ENCODE measurements around the gene KCNH3. TPM values are rescaled to one million over a fixed set of nuclear protein-coding genes. Genes with fewer than 3 reads are reported as not detected.

Gene KCNH3
- total and polyA plus RNA-seq, 2 donors (not counting 3 experiments of a cell fraction or from before 2014, with no cell fraction given), result 0.13 to 0.14 TPM

- no peak overlapping the region for H2AFZ ChIP-seq (ENCODE audit: low read depth, low read length)
- H3K27me3 ChIP-seq (ENCODE audit: control insufficient read depth in 2 of 2, insufficient read depth in 2 of 2, low read length in 2 of 2), result no peaks in the 10 kb centered on the region
- H3K27ac ChIP-seq (ENCODE audit: insufficient read depth, low read depth, low read length), result no peak overlapping the region
- intact Hi-C loops (cut with micrococcal nuclease), result no loop called here
- H3K4me1 ChIP-seq (ENCODE audit: control insufficient read depth, extremely low read depth, insufficient read depth, low read length), result no peaks in the 10 kb centered on the region
- H3K9ac ChIP-seq (replicated peaks; ENCODE audit: extremely low read depth, insufficient read depth, low read length), result no peak overlapping the region
- ChIA-PET POLR2A (no interaction called here), CTCF (interaction anchor here (2.5 to 3.2 kb wide), 2 partner anchors 9 to 200 kb away, joined by 8 to 29 read pairs; no protein-coding TSS in a partner anchor)
- TF ChIP-seq GATA2 (IDR thresholded peaks at IDR 0.05; ENCODE audit: insufficient read depth, insufficient read length, low read depth, low read length) (no peak), MYC (IDR thresholded peaks at IDR 0.05; ENCODE audit: low read depth, low read length) (no peak), JUN (IDR thresholded peaks at IDR 0.05; ENCODE audit: borderline replicate concordance, insufficient read depth, insufficient read length, low read depth) (no peak), MAX (IDR thresholded peaks at IDR 0.05; ENCODE audit: insufficient read depth, insufficient read length) (no peak), POLR2A (IDR thresholded peaks at IDR 0.05; ENCODE audit: low read depth, low read length) (no peak), FOS (IDR thresholded peaks at IDR 0.05; ENCODE audit: borderline replicate concordance, insufficient read depth, low read length) (no peak), EZH2 (IDR thresholded peaks at IDR 0.05; ENCODE audit: borderline replicate concordance, low read depth, low read length, severe bottlenecking) (no peak), CTCF (IDR thresholded peaks at IDR 0.05; ENCODE audit: extremely low read depth in 1 of 2, insufficient read depth in 1 of 2, low read depth in 1 of 2, low read length in 2 of 2) (no peak), POLR2AphosphoS5 (IDR thresholded peaks at IDR 0.05; ENCODE audit: insufficient read depth, low read depth, low read length) (no peak)
- FAIRE-seq, result no peak
- no peak overlapping the region for H3K4me2 ChIP-seq (ENCODE audit: insufficient read depth, low read length)
- no peaks in the 10 kb centered on the region for H4K20me1 ChIP-seq (replicated peaks; ENCODE audit: control insufficient read depth, extremely low read depth, insufficient read depth, low read length)
- no peaks in the 10 kb centered on the region for H3K79me2 ChIP-seq (ENCODE audit: control insufficient read depth, insufficient read depth, low read length)
- dilution Hi-C loops (cut with MboI; ENCODE audit: extremely low pct_ligation_motif_present, low sequenced_read_pairs), result no loop called here
- peaks cover 9 to 38% of the 10 kb centered on the region in 2 experiments for H3K36me3 ChIP-seq (ENCODE audit: control insufficient read depth in 2 of 2, extremely low read depth in 1 of 2, insufficient read depth in 2 of 2, low read length in 2 of 2)
- no peak overlapping the region for H3K4me3 ChIP-seq (replicated peaks in 1 of 3; ENCODE audit: insufficient read depth in 1 of 3, low read depth in 1 of 3, low read length in 3 of 3)
- no peaks in the 10 kb centered on the region for H3K9me3 ChIP-seq (replicated peaks; ENCODE audit: control insufficient read depth, insufficient read depth, low read length)
- no peak for DNase-seq (ENCODE audit: low read depth, low spot score)
- H3K9me1 ChIP-seq (replicated peaks; ENCODE audit: control insufficient read depth, extremely low read depth, insufficient read depth, low read length), result no peaks in the 10 kb centered on the region
- no TSS peak for BruUV-seq (replicated peaks)
Observed at GRCh38 chr12:49557917-49558215, 19.0 kb downstream of the KCNH3 start.

All from endothelial cell of umbilical vein (primary cell).